Measurements from ENCODE around the gene AGPS.

The AGPS gene

GRCh38 chr2:177525351-177525924 is 132.9 kb downstream of the AGPS start:
- no peak for TF ChIP-seq CTCF (IDR thresholded peaks at IDR 0.05; ENCODE audit: low read depth, low read length, missing control alignments)
- DNase-seq (ENCODE audit: low read depth), result no peak
- H3K4me3 ChIP-seq (ENCODE audit: low read depth, low read length), result no peak overlapping the region

- no peak for DNase-seq (ENCODE audit: low read depth)
- no peak overlapping the region for H3K4me3 ChIP-seq (ENCODE audit: low read depth, low read length)
- no peak for TF ChIP-seq CTCF (IDR thresholded peaks at IDR 0.05; ENCODE audit: low read depth, low read length, missing control alignments)
Observed at GRCh38 chr2:177528351-177528933, 135.9 kb downstream of the AGPS start.

GRCh38 chr2:177529166-177529565 is 136.6 kb downstream of the AGPS start:
- no peak for TF ChIP-seq CTCF (IDR thresholded peaks at IDR 0.05; ENCODE audit: low read depth, low read length, missing control alignments)
- no peak for DNase-seq (ENCODE audit: low read depth)
- no peak overlapping the region for H3K4me3 ChIP-seq (ENCODE audit: low read depth, low read length)

- TF ChIP-seq CTCF (IDR thresholded peaks at IDR 0.05; ENCODE audit: low read depth, low read length, missing control alignments), result no peak
- H3K4me3 ChIP-seq (ENCODE audit: low read depth, low read length), result no peak overlapping the region
- DNase-seq (ENCODE audit: low read depth), result no peak
Observed at GRCh38 chr2:177530561-177530960, 138.0 kb downstream of the AGPS start.

GRCh38 chr2:177531706-177532105 is 139.1 kb downstream of the AGPS start:
- H3K4me3 ChIP-seq (ENCODE audit: low read depth, low read length), result no peak overlapping the region
- TF ChIP-seq CTCF (IDR thresholded peaks at IDR 0.05; ENCODE audit: low read depth, low read length, missing control alignments), result no peak
- no peak for DNase-seq (ENCODE audit: low read depth)

GRCh38 chr2:177532567-177532966 is 140.0 kb downstream of the AGPS start:
- no peak overlapping the region for H3K4me3 ChIP-seq (ENCODE audit: low read depth, low read length)
- no peak for TF ChIP-seq CTCF (IDR thresholded peaks at IDR 0.05; ENCODE audit: low read depth, low read length, missing control alignments)
- DNase-seq (ENCODE audit: low read depth), result no peak

- TF ChIP-seq CTCF (IDR thresholded peaks at IDR 0.05; ENCODE audit: low read depth, low read length, missing control alignments), result no peak
- no peak for DNase-seq (ENCODE audit: low read depth)
- H3K4me3 ChIP-seq (ENCODE audit: low read depth, low read length), result no peak overlapping the region
Observed at GRCh38 chr2:177533253-177533652, 140.7 kb downstream of the AGPS start.

Data from GM12864 (cell line).